Epithelial cell of prostate (primary cell): ENCODE results near the gene ZNF70.

Source experiments
- DNase-seq: peaks from one replicate; pipeline ENCODE4 v3.0.0-alpha.2; 2011; ENCODE audit warnings: low read depth, low spot score
- H3K27ac ChIP-seq: fragments of 450-650 bp; 2 replicates; pipeline ENCODE4 v1.5.1; 2017; ENCODE audit warnings: mild to moderate bottlenecking

The ZNF70 gene

DNA sequence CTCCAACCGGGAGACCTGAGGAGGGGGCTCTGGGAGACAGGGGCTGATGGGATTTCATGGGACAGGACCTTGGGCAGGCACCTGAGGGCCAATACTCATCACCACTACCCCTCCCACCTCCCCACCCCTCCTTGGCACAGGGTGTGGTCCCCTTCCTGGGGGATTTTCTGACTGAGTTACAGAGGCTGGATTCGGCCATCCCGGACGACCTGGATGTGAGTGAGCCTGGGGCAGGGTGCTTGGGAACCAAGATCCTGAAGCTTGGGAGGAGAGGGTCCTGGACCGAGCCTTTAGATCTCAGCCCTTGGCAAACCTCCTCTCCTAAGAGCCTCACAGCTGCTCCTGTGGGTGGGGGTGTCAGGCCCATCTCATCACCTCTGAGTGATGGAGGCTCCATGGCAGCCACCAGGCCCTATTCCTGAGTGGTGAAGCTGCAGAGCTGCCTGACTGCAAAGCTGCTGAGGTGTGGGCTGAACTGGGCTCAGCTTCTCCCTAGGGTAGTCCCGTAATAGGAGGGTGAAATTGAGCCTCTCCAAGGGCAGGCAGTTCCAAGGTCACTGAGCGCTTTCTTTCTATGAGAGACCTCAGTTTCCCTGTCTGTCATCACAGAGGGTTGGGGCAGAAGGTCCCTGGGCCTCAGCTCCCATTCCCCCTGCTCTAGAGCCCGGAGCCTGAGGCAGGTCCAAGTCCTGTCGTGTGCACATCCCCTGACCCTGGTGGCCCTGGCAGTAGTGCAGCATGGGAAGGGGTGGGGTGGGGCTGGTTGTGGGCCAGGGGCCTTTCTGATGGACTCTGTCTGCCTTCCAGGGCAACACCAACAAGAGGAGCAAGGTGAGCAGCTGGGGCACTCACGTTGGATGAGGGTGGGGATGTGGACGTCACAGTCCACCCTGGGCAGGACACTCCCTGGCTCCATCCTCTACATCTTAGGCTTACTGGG is 53.6 kb downstream of the ZNF70 start:
- no peak overlapping the region for H3K27ac ChIP-seq
- DNase-seq = no peak

DNA sequence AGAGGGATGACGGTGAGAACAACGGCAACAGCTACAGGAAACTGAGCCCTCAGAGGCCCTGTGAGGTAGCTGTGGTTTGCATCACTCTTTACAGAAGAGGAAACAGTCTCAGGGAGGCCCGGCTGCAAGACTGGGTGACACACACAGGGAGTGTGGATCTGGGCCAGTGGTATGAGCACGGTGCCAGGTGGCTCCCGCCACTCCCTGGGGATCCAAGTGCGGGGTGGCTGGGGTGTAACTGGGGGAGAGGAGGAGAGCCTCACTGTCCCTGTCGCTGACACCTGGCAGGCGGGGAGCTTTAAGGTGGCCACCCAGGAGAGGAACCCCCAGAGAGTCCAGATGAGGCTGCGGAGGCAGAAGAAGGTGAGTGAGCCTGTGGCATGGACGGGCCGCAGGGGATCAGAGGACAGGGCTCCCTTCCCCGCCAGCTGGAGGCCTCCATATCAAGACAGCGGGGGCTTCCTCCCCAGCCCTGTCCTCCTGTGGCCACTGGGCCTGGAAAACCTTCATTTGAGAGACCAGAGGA is 54.5 kb downstream of the ZNF70 start:
- no peak overlapping the region for H3K27ac ChIP-seq
- DNase-seq = no peak

DNA sequence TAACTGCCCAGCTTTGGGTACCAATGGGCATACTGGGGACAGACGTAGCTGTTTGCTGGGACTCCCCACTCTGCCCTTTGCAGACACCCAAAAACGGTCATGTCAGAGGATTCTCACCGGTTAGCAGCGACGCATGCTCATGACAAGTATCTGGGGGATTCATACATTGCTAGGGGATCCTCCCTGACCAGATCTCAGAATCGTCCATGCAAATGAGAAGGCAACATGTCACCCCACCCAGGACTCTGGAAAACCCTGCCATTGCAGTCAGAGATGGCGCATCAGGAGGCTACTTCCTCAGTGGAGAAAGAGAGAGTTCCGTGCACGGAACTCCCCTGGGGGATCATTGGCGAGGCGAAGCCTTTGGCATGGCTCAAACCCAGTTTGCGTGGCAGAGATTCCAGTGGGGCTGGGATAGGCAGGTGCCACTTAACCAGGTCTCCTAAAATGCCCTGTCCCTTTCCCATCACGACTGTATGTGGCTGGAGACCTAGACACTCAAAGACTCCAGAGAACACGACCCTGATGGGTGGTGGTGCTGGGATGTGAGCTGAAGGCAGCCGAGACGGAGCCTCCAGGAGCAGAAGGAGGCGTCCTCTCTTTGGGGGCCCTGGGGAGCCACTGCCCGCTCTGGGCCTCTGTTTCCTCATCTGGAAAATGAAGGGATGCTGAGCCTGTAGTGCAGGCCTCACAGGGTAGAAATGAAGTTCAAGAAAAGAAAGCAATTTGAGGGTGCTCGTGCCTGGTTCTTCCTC is 55.2 kb downstream of the ZNF70 start:
- no peak overlapping the region for H3K27ac ChIP-seq
- no peak for DNase-seq

DNA sequence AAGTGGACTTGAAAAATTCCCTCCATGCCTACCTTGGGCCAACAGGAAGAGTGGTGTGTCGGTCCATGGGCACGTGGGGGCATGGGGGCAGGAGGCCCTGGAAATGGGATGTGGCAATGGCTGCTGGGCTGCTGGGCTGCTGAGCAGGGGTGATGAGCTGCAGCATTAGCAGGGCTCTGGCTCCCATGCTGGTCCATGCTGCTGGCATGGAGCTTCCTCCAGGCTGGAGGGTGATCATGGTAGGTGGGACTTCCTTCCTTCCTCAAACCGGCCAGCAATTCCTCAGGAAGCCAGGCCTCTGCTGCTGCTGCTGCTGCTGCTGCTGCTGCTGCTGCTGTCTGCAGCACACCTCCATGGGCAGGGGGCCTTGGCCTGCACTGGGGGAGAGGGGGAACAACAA is 55.8 kb downstream of the ZNF70 start:
- H3K27ac ChIP-seq = no peak overlapping the region
- DNase-seq = no peak

DNA sequence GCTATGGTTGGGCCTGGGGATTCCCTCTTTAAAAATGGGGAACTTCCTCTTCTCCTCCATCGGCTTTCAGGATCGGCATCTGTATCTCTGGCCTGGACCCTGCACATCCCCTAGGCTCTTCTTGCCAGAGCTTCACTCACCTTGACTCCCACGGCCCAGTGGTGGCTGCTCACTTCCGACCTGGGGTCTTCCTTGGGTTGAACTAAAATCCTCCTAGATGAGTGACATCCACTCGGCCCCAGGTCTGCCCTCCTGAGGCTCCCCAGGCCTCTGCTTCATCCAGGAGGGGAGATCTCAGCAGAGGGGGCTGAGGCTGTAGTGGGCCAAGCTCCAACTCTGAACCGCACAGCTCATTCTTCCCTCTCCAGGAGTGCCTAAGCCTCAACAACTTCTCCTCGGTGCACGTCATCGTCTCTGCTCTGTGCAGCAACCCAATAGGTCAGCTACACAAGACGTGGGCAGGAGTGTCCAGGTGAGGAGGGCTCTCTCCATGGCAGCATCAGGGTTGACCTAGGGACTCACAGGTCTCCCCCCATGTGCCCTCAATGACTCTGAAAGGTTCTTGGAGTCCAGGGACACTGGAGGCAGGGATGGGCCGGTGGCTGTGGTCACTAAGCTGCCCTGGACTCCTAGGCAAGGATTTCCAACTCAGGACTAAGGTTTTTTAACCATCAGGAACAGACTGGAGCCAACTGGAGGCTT is 56.8 kb downstream of the ZNF70 start:
- H3K27ac ChIP-seq = no peak overlapping the region
- no peak for DNase-seq

DNA sequence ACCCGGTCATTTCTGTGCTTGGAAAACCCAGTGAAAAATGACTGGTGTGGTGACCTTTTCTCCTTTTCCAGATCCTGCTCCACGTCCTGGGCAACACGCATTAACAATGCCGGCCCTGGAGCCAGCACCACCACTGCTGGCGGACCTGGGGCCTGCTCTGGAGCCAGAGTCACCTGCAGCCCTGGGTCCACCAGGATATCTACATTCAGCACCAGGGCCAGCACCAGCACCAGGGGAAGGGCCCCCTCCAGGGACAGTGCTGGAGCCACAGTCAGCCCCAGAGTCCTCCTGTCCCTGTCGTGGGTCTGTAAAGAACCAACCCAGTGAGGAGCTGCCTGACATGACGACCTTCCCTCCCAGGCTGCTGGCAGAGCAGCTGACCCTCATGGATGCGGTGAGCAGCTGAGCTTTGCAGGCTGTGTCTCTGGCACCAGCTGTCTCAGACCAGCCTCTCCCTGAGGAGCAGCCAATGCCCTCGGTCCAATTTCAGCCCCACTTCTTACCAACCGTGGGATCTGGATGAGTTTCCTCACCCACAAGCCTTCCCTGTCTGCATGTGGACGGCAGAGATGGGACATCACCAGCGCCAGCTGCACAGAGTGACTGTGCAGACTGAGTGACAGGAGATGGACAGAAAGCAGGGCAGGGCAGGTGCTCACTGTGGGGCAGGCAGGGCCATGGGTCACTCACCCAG is 58.2 kb downstream of the ZNF70 start:
- no peak overlapping the region for H3K27ac ChIP-seq
- no peak for DNase-seq

DNA sequence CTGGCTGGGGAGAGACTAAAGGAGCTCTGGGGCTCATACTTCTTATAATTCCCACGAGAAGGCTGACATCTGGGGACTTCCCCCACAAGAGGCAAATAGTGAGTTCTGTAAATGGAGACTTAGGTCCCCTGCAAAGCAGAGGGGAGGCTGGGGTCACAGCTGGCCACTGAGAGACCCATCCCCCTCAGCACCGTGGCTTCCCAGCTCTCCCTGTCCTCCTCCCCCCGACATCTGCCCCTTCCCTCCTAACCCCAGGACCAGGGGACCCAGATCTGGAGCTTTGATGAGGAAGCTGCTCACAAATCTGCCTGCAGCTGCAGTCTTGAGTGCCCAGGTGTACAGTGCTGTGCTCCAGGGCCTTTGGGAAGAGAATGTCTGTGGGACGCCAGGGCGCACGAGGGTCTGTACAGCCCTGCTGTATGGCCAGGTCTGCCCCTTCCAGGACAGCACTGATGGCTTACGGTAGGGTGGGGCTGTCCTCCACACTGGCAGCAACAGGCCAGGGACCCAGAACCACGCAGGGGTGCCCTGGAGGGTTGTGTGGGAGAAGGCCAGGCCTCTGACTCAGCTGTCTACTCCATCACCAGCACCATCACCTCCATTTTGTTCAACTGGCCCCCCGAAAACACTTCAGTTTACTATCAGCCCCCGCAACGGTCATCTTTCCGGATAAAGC is 59.0 kb downstream of the ZNF70 start:
- no peak overlapping the region for H3K27ac ChIP-seq
- no peak for DNase-seq

DNA sequence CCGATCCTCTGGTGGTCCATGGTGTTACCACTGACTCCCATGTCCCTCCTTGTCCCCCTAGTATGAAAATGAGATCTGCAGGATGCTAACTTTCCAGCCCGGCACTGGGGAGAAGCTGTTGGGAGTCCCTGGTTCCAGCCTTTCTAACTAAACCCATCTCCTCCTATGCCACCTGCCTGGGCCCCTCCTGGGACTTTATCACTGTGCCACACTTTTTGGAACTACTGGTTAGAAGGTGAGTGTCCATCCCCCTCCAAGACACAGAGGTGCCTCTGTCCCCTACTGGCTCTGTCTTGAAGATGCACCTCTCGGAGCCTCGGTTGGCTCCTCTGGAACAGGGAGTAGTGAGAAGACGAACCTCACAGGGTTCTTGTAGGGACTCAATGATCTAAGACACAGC is 60.2 kb downstream of the ZNF70 start, which contains the start of gene RGL4:
RGL4 (plus strand) TSS at position 301 of the 400 bp plus-strand sequence. CDS start 1,018 bp downstream, outside the sequence.
- H3K27ac ChIP-seq = no peak within 1 kb of the TSS
- no peak for DNase-seq

DNA sequence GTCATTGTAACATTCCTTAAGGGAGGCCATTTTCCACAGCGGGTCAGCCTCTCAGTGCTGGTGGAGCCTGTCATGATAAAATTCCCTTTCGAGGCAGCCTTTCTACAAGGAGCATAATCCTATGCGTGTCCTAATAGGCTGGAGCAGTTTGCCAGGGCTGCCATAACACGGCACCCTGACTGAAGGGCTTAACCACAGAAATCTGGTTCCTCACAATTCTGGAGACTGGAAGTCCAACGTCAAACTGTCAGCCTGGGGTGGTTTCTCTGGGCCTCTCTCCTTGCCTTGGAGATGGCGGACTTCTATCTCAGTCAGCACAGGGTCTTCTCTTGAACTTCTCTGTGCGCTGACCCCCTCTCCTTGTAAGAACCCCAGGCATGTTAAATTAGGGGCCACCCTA is 61.5 kb downstream of the ZNF70 start:
- DNase-seq = no peak
- H3K27ac ChIP-seq = no peak overlapping the region
